HL-60/S4 treated with phorbol 12-myristate 13-acetate at 8.2 ng/mL for 4 days and 3 days (cell line): ENCODE results near the gene GADL1.

ENCODE experiments used
- in situ Hi-C: fragments of 300-500 bp; cut with MboI; formaldehyde crosslinking; loops from 2 replicates; pipeline ENCODE4 v1.15.0; 2022; ENCODE audit warnings: low sequenced_read_pairs

Gene GADL1

GRCh38 chr3:30878862-30879261 is 15.6 kb downstream of the GADL1 start:
- in situ Hi-C loops, result no loop called here

- in situ Hi-C loops, result no loop called here
These were observed 19.0 kb downstream of the GADL1 start for GRCh38 chr3:30875505-30875904.

- in situ Hi-C loops, result no loop called here
These were observed 20.8 kb downstream of the GADL1 start for GRCh38 chr3:30873671-30874070.

GRCh38 chr3:30872879-30873278 is 21.6 kb downstream of the GADL1 start:
- in situ Hi-C loops, result no loop called here

GRCh38 chr3:30871720-30872119 is 22.7 kb downstream of the GADL1 start:
- in situ Hi-C loops, result no loop called here

- in situ Hi-C loops, result no loop called here
These were observed 29.6 kb downstream of the GADL1 start for GRCh38 chr3:30864836-30865235.

- in situ Hi-C loops, result no loop called here
These were observed 30.3 kb downstream of the GADL1 start for GRCh38 chr3:30864132-30864531.

GRCh38 chr3:30862004-30862403 is 32.5 kb downstream of the GADL1 start:
- in situ Hi-C loops, result no loop called here

- in situ Hi-C loops, result no loop called here
These were observed 35.5 kb downstream of the GADL1 start for GRCh38 chr3:30858894-30859389.

- in situ Hi-C loops, result no loop called here
These were observed 38.8 kb downstream of the GADL1 start for GRCh38 chr3:30855400-30856292.

GRCh38 chr3:30852833-30853232 is 41.6 kb downstream of the GADL1 start:
- in situ Hi-C loops, result no loop called here

- in situ Hi-C loops, result no loop called here
These were observed 46.2 kb downstream of the GADL1 start for GRCh38 chr3:30848087-30848779.

GRCh38 chr3:30847592-30847991 is 46.9 kb downstream of the GADL1 start:
- in situ Hi-C loops, result no loop called here

- in situ Hi-C loops, result no loop called here
These were observed 48.9 kb downstream of the GADL1 start for GRCh38 chr3:30845606-30846005.

- in situ Hi-C loops, result no loop called here
These were observed 50.6 kb downstream of the GADL1 start for GRCh38 chr3:30843877-30844276.

- in situ Hi-C loops, result no loop called here
These were observed 58.3 kb downstream of the GADL1 start for GRCh38 chr3:30836141-30836540.

- in situ Hi-C loops, result no loop called here
These were observed 58.8 kb downstream of the GADL1 start for GRCh38 chr3:30835667-30836066.

GRCh38 chr3:30832961-30833575 is 61.4 kb downstream of the GADL1 start:
- in situ Hi-C loops, result no loop called here

GRCh38 chr3:30827080-30827479 is 67.4 kb downstream of the GADL1 start:
- in situ Hi-C loops, result no loop called here

- in situ Hi-C loops, result no loop called here
These were observed 67.9 kb downstream of the GADL1 start for GRCh38 chr3:30826531-30826942.

GRCh38 chr3:30819067-30819798 is 75.2 kb downstream of the GADL1 start:
- in situ Hi-C loops, result no loop called here
